Activated naive CD4-positive, alpha-beta T cell (primary cell): ENCODE data around the gene GPR15.

Experiments
- DNase-seq, 4 experiments: peaks; one replicate each; lab custom pipeline; 2025; lab: John Stamatoyannopoulos, UW

Gene GPR15

DNA sequence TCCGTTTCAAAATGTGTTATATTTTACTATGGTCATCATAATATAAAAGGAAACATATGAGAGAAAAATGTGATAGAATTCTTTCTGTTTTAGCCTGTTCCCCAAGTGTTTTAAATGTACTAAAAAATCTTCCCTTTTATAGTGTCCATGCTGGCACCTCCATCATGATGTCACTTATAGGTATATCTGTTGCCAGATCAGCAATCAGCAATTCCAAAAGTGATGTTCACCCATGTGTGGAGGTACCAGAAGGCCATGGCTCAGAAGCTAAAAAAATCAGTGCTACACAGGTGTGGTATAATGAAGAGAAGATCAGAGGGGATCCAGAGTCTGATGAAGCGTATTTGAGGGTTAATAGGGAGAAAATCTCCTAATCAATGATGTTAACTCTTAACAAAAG lies 1.1 kb upstream of the GPR15 start:
- DNase-seq: no peak

- no peak for DNase-seq
Observed at GRCh38 chr3:98532275-98532637, 478 bp downstream of the GPR15 start.

GRCh38 chr3:98532709-98533571 lies 1.2 kb downstream of the GPR15 start:
- no peak for DNase-seq

DNA sequence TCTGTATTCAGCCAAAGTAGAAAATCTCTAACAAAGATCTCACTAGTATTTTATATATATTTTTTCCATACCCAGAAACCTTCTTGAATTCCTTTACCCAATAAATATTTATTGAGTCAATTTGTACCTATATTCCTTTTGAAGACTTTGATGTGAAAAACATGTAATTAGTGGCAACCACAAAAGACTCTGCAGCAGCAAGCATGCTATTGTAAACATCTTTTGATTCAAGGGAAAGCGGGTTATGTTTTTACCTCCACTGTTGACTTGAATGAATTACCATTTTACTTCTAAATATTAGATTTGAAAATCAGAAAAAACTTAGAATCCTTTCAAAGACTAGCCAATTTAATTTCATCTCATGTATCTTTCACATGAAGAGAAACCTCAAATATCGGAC lies 2.4 kb downstream of the GPR15 start:
- no peak for DNase-seq

- DNase-seq: no peak
Observed at GRCh38 chr3:98534734-98535133, 3.0 kb downstream of the GPR15 start.

DNA sequence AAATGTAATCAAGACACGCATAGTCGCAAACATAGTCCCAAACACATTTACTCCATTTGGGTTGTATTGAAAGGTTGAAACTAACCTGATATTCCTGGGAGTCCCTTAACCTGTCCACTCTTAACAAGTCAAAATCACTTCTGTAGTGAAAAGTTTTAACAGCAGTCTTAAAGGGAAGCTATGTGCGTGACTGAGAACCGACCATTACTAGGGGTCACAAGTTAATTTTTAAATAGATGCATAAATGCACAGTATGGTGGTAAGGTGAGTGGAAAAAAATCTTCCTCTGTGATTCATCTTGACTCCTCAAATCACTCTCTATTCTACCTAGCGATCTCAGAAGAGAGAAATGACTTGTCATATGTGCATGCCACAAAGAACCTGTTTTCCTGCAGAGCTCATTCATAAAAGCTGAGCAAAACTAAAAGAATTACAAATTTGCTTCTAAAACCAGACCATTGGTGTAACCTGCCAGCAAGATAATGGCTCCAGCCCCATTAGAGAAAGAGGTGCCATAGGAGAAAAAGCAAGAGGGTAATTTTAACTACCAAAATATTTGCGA lies 4.8 kb downstream of the GPR15 start:
- no peak for DNase-seq

- no peak for DNase-seq
Observed at GRCh38 chr3:98540346-98540745, 8.6 kb downstream of the GPR15 start.

DNA sequence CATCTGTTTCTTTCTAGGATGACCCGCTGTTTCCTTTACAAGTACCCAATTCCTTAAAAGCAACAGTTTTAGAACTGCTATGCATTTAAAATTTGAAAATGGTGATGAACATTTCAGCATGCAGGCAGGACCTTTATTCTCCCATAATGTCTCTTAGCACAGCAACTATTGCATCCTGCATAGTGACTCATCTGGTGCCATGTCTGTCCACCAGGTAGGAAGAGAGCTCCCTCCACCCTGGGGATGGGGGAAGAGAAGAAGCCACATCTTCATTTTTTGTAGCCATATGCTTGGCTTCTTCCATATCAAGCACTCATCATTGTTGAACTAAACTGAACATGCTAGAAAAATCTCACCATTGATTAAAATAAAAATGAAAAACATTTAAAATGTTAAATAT lies 9.9 kb downstream of the GPR15 start:
- no peak for DNase-seq

- no peak for DNase-seq
Observed at GRCh38 chr3:98542623-98543022, 10.8 kb downstream of the GPR15 start.

- DNase-seq: no peak
Observed at GRCh38 chr3:98545940-98546339, 14.2 kb downstream of the GPR15 start.

DNA sequence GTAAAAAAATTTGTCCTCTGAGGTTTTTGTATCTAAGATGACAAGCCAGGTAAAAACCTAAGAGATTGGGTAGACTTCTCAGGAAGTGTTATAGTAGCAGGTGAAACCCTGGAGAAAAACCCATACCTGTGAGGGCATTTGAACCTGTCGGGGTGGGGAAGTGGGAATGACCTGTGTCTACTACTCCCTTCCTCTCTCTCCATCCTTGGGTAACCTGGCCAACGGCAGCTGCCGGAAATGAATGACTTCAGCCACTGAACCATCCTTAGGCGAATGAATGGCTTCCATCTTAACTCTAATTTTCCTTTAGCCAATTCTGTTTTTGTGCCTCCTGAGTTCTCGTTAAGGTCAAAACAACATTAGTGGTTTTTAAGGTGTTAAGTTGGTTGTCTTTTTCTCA lies 16.8 kb downstream of the GPR15 start:
- no peak for DNase-seq

DNA sequence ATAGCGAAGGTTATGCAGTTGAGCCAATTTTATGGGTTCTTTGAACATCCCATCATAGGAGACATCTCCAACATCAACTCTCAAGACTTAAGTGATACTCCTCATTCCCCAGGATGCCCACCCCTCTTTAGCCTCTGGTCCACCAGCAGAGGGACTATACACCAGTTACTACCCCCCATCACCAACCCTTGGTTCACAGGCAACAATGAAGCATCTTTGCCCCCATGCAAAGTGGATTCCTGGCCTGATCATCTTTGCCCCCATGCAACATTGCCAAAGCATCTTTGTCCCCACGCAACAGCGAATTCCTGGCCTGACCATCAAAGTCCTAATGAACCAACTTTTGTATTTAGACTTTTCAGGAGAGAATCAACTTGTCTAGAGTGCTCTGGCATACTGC lies 19.1 kb downstream of the GPR15 start:
- DNase-seq: no peak

DNA sequence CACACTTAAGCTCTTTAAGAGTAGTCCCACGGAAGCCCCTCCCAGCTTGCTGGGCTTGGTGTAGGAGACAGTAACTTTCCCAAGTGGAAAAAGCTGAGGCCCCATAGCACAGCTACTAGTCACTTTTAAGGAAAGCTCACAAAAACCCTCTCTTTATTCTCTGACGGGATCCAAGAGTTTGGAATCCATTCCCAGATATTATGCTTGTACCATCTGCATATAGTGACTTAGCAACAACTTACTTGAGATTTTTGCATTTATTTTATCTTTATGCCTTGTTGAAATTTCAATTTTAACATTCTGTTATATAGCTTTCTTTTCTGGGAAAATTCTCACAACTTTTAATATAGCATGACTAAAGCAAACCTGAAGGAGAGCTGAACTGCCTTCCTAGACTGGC lies 19.5 kb downstream of the GPR15 start:
- no peak for DNase-seq

- no peak for DNase-seq
Observed at GRCh38 chr3:98551754-98552153, 20.0 kb downstream of the GPR15 start.

DNA sequence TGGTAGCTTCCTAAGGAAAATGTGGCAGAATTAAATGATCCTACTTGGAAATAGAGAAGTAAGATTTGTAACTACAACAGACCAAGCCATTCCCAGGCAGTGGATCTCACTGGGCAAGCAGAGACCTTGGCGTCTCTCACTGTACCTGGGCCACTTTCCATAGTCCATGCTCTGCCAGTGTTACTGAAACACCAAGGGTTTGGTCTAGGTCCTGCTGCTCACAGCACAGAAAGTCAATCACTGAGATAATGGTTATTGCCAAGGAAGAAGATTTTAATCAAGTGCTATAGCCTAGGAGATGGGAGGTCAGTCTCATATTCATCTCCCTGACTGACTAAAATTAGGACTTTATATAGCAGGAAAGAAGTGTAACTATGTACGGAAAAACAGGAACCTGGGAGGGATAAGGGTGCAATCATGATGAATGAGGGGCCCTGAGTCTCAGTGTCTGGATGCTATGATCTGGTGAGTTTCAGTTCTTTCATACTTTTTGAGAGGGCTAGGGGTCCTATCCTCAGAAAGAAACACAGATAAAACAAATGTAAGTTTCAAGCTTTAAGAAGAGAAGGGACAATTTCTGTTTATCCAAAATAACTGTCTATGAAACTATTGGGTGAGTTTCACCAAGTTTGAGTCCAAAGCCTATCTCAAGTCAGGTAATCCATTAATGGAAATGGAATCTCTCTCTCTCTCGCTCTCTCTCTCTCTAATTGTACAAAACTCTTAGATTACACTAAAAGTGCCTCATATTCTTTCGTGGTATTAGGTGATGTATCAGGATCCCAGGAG lies 20.6 kb downstream of the GPR15 start:
- no peak for DNase-seq

- DNase-seq: no peak
Observed at GRCh38 chr3:98553021-98553563, 21.3 kb downstream of the GPR15 start.

GRCh38 chr3:98553753-98554152 lies 22.0 kb downstream of the GPR15 start:
- DNase-seq: no peak

DNA sequence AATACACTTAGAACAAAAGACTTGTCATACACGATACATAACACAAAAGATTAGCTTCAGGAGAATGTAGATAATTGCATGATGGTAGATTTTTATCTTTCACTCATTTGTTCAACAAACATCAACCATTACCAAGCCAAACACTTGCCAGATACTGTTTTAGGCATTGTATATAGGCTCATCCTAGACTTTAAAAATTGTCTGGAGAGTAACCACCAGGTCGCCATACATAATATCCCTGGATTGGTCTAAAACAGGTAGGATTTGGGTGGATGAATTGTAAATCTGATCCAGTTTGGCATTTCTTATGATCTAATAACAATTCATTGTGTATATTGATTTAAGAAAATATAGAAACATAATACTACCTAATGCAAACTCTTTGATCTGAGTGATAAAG lies 22.8 kb downstream of the GPR15 start:
- no peak for DNase-seq

DNA sequence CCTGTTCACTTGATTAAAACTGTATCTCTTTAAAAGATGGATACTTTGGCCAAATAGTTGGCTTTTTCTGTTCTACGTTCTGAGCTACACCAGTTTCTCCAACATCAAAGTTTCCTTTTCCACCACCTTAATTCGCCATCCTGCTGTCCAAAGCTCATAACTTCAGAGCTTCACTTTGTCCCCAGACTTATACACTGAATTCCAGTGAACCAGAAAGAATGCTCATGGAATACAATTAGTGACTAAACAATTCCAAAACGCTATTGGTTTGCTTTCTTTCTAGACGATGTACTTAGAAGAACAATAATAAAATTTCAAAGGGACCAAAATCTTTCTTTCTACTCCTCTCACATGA lies 23.2 kb downstream of the GPR15 start:
- no peak for DNase-seq

DNA sequence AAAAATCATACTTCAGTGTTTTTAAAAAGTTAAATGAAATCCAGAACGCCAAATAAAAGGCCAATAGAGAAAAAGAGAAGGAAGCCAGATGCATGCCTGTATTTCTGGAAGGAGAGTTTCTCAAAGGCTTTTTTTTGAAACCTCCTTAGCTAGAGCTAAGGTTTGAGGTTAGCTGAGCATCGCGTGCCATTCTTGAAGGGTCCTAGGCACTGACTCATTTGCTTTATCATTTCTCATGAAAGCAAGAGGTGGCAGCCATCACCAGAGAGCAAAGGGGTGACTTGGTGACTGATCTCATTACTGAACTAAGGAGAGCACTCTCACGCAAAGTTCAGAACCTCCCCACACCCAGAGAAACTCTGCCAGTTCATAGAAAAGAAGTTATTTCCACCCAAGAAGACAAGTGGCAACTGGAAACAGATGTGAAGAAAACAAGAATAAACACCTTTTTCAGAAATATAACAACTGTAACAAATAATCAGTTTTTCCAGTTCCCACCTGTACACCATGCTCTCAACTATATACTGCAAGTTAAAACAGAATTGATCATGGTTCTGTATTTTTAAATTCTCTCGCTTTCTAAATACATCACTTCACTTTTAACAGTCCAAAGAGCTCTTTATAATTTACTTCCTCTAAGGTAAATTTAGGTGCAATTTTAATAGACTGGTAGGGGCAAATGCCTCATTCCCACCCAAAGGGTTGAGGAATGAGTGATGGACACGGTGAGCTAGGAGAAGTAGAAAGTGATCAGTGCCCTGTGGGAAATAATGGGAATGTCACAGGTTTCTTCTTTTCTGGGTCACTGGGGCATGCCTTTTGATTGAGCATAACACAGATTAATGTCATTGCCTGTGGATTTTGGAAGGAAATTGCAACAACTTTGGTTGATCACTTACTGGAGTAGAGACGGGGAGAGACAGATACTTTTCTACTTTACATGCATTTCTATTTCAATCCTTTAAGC lies 24.7 kb downstream of the GPR15 start:
- DNase-seq: peak in 1 of 4 experiments; percentile 6

GRCh38 chr3:98557324-98558010 lies 25.7 kb downstream of the GPR15 start:
- DNase-seq: no peak
